CD4-positive, alpha-beta T cell treated with Interleukin-6 for 4 hours (primary cell): ENCODE data around the gene CEP41.
"Not testable (repeated sequence)": the region's sequence is repeated elsewhere in the genome, so short reads cannot be mapped to it uniquely, and the experiment has no call there.

Experiments
- DNase-seq: peaks from one replicate; pipeline ENCODE4 v3.0.0-alpha.2; 2020; ENCODE audit warnings: mixed read lengths

Gene CEP41

GRCh38 chr7:130385600-130386066 lies 55.2 kb downstream of the CEP41 start:
- DNase-seq = no peak

DNA sequence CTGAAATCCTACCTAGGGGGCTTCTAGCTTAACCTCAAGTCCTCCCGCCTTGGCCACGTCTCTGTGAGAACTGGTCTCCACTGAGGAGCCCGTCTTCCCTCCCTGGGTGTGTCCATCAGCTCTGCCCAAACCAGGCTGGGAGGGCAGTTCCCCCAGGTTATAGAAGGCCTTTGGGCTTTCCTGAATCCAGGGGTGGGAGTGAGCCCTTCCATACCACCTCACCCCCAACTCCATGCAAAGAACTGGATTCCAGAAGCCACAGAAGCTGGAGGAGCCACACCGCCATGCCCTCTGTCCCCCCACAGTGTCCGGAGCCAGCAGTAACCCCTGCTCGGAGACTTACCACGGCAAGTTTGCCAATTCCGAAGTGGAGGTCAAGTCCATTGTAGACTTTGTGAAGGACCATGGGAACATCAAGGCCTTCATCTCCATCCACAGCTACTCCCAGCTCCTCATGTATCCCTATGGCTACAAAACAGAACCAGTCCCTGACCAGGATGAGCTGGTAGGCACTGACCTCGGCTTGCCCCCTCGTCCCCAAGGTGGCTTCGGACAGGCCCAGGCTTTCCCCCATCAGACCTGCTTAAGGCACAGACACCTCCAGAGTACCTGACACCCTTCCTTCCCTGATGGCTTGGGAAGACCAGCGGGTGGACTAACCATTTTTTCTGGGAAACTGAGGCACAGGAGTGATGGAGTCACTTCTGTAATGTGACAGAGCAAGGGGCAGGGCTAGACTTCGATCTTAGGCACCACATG lies 55.8 kb downstream of the CEP41 start:
- no peak for DNase-seq

DNA sequence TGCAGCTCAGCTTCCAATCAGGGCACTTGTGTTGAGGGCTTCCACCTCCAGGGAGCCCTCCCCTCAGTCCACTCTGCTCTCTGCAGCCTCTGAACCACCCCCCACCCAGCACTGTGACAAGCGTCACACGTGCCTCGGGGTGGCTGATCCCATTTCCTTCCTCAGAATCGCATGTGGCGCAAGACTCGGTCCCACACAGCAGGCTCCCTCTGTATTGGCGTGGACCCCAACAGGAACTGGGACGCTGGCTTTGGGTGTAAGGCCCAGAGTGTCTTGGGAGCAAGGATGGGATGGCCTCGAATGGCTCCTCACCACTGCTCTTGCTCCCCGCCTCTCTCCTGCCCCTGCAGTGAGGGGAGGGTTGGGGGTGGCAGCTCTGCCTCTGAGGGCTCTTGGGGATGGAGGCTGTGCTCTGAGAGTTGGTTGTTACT lies 56.4 kb downstream of the CEP41 start:
- no peak for DNase-seq

- no peak for DNase-seq
These were observed 57.4 kb downstream of the CEP41 start for GRCh38 chr7:130383187-130383980.

DNA sequence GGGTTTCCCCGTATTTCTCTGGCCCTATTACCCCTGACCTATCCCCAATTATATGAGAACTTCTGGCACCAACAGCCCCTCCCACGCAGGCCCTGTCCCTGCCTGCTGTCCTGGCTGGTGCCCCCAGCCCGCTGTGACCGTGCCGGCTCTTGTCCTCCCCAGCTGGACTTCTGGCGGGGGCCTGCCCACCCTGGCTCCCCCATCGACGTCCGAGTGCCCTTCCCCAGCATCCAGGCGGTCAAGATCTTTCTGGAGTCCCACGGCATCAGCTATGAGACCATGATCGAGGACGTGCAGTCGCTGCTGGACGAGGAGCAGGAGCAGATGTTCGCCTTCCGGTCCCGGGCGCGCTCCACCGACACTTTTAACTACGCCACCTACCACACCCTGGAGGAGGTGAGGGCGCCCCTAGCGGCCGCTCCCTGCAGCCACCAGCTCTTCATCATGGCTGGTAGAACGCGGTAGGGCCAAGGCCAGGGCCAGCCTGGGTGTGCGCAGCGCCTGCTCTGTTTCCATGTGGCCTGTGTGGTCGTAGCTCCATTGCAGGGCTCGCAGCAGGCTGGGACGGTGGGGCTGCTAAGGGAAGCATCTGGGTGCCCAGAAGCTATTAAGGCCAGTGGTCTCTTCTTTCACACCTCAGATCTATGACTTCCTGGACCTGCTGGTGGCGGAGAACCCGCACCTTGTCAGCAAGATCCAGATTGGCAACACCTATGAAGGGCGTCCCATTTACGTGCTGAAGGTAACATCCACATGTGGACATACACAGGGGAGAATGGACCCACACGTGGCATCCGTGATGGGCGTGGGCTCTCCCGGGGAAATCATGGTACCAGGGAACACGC lies 59.1 kb downstream of the CEP41 start:
- no peak for DNase-seq

- no peak for DNase-seq
These were observed 59.9 kb downstream of the CEP41 start for GRCh38 chr7:130380861-130381455.

DNA sequence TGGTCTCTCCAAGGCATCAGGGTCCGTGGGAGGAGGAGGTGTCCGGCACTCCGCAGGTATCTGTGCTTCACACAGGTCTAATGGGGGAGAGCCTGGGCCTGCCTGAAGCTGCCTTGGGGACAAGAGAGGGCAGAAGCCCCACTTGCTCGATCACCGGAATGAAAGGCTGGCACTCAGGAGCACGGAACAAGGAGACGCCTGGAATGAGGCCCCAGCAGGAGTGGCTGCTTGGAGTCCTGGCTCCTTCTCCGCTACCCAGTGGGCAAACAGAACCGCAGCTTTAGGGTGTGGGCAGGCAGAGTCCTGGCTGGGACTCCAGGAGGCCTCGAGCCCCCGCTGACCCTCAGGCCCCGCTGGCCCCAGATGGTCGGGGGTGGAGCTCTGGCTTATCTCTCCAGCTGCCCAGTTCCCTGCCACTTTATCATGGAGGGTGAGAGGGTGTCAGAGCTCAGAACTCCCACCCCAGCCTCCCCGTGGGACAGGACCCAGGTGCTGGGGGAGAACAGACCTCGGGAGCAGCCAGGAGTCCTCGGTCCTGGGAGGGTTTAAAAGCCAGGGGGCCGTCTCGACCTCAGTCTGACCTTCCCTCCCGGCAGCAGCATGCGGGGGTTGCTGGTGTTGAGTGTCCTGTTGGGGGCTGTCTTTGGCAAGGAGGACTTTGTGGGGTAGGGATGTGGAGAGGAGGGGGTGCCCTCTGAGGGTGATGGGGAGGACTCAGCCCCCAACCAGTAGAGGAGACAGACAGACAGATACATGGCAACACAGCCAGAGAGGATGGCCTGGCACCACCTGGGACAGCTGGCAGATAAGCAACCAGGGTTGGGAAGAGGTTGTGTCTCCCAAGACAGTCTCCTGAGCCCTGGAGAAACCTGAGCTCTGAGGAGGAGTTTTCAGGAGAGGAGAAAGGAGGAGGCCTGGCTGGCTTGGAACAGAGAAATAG lies 60.6 kb downstream of the CEP41 start, which contains the start of gene CPA1:
Gene CPA1, plus strand, starts transcription at position 574 of the 940 bp plus-strand sequence. Its CDS starts 27 bp downstream, at position 601.
- no peak for DNase-seq

DNA sequence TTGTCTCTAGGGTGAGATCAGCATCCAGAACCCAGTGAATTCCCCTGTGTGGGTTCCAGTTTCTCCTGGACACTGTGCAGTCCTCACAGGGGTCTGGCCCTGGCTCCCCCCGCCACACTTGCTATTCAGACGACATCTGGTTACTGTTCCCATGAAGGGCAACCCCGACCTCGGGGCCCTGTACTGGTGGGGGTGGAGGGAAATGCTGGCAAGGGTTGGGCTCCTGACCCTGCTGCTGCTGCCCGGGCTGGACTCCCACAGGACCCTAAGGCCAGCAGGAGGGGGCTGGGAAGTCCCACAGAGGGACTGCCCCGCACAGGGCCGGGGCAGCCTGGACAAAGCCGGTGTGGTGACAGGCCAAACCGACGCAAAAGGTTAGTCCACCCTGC lies 61.3 kb downstream of the CEP41 start:
- no peak for DNase-seq

GRCh38 chr7:130379019-130379418 lies 61.8 kb downstream of the CEP41 start:
- no peak for DNase-seq

- no peak for DNase-seq
These were observed 63.6 kb downstream of the CEP41 start for GRCh38 chr7:130377178-130377577.

DNA sequence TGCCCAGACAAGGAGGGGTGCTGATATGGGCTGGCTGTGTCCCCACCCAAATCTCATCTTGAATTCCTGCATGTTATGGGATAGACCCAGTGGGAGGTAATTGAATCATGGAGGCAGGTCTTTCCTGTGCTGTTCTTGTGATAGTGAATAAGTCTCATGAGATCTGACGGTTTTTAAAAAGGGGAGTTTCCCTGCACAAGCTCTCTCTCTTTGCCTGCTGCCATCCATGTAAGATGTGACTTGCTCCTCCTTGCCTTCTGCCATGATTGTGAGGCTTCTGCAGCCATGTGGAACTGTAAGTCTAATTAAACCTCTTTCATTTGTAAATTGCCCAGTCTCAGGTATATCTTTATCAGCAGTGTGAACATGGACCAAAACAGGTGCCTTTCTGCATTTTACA lies 64.4 kb downstream of the CEP41 start:
- DNase-seq = not testable (repeated sequence)

DNA sequence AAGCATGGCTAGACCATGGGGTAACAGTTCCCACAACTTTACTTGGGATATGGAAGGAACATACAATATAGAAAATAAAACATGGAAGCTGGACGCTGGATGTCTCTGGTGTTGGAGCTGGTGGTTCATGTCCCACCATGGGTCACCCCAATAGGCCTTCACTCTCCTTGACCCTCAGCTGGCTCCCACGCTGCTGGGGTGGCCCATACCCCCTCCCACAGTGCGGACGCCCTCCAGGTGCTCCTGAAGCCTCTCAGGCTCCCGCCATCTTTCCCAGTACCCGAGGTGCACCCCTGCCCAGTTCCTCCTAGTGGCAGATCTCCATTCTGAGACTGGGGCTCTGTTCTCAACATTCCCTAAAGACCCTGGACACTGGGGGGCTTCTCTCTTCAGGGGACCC lies 66.3 kb downstream of the CEP41 start:
- no peak for DNase-seq

GRCh38 chr7:130372402-130373165 lies 68.2 kb downstream of the CEP41 start:
- no peak for DNase-seq

DNA sequence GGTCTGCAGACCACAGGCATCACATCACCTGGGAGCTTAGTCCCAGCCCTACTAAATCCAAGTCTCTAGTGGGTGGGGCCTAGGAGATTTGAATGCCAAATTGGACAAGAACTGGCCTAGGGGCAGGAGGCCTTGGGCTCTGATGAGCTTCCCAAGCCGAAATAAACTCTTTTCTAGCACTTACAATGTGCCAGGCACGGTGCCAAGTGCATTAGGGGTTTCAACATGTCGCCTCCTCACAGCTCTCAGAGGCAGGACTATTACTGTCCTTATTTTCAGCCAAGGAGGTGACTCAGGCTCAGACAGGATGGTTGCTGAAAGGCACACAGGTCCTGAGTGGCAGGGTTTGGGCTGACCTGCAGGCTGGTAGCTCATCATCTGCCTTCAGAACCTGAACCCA lies 69.8 kb downstream of the CEP41 start:
- no peak for DNase-seq

DNA sequence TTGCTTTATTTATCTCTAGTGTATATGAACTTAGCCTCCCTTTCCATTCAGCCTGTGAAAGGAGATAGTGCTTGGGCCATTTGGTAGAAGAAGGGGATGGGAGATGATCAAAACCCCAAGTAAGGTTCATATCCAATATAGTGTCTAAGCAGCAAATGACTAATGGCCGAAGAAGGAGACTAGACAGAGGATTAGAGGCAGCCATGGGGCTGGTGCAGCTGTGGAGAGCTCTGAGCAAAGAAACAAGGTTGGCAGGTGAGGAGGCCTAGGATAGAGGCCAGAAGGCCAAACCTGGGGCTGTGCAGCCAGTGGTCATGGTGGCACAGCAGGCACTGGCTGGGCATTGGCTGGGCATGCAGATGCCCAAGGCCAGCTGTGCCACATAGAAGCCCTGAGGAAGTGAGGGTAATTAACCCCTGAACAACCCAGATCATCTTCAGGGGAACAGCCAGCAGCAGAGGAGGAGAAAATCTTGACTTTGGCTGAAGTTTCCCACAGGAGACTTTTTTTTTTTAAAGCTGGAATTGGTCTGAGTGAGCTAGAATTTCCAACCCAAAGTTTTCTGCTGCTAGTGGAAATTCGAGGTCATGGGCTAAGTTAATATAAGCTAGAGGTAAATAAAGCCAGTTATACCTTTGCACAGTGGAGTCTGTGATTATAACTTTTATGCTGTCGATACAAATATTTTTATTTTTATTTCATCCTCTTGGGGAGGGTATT lies 70.8 kb downstream of the CEP41 start:
- DNase-seq = no peak

- DNase-seq = no peak
These were observed 71.6 kb downstream of the CEP41 start for GRCh38 chr7:130369110-130369711.

DNA sequence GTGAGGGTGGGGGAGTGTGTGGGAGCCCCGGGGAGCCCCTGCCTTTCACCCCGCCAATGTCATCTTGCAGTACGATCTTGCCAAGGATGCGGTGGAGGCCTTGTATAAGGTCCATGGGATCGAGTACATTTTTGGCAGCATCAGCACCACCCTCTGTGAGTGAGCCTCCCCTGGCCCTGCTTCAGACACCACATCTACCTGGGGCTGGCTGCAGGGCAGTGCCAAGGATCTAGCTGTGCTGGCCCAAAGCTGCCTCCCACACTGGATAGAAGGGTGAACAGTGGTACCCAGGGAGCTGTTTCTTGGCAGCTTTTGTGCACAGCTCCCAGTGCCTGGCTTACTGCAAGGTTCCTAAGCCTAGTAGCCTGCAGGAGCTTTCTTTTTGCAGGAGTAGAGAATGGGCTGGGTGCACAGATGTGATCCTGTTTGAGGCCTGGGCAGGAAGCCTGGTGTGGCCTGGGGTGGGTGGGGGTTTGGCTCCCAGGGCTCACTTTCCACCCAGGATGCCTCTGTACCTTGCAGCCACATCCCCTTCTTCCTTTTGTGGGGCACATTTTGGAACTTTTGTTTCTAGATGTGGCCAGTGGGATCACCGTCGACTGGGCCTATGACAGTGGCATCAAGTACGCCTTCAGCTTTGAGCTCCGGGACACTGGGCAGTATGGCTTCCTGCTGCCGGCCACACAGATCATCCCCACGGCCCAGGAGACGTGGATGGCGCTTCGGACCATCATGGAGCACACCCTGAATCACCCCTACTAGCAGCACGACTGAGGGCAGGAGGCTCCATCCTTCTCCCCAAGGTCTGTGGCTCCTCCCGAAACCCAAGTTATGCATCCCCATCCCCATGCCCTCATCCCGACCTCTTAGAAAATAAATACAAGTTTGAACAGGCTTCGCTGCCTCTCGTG lies 72.7 kb downstream of the CEP41 start:
- no peak for DNase-seq

GRCh38 chr7:130367088-130367755 lies 73.6 kb downstream of the CEP41 start:
- peak; percentile 20 for DNase-seq
